Endometrial microvascular endothelial cells (primary cell): Measurements from ENCODE around the gene UNC79. TPM values are rescaled to one million over a fixed set of nuclear protein-coding genes. Genes with fewer than 3 reads are reported as not detected.

ENCODE experiments used
- in situ Hi-C: cut with HindIII; loops from 2 replicates; pipeline ENCODE4 v1.10.0; 2017; ENCODE audit warnings: low sequenced_read_pairs, low pct_unique_long_range_greater_than_20kb; ENCODE audit errors: inconsistent ontology term
- total RNA-seq: library from RNA; depleted of rRNA; stranded (reverse); fragments of >200 nt; gene quantifications from one replicate; pipeline ENCODE4 v1.2.3, GENCODE V29; 2015; ENCODE audit errors: inconsistent ontology term

The UNC79 gene
- total RNA-seq, 1 donor from 2014 or later = not detected

DNA sequence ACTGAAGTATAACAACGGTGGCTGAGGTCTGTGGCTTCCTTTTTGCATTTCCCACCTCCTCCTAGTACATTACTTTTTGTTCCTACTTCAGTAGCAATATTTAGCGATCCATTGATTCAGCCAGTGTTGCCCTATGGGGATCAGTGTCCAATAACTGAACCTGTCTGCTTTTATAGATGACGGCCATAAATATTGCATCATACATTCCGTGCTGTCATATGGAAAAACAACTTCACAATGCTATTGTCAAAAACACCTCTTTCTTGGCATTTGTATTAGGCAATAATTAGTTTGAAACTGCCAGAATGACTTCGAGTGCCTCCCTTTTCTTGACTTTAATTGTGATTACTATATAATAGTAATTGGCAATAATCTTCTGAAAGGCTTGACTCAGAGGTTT is 208.1 kb downstream of the UNC79 start:
- in situ Hi-C loops = no loop called here

DNA sequence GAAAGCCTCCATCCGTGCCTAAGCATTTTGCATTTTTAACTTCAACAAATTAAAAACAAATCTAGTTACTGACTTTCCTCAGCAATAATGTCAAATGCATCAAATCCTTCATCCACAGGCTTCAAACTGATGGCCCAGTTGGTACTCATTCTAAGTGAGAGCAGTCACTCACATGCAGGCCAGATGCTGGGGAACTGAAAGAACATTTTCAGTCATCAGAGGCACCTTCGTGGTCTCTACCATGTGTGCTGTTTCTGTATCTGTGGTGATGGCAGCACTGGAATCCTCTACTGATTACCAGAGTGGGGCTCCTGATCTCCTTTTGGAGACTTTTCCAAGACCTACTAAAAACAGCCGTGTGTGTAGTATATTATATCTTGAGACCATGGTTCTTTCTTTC is 212.4 kb downstream of the UNC79 start:
- in situ Hi-C loops = no loop called here

DNA sequence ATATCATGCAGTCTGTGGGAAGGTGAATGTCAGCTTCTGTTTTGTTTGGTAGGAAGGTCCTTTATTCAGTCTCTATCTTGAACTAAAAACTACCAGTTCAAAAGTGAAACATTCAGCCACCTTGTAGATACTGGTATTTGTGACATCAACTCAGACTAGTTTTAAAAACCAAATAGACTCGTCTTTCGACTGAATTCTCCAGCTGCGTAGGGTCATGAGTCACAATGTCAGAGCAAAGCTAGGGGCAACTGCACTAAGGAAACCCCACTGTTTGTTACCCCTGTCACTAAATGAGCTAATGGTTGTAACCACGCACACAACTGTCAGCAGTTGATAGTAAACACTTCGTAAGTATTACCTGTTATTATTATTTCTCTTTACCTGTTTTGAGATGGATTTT is 212.9 kb downstream of the UNC79 start:
- in situ Hi-C loops = no loop called here

DNA sequence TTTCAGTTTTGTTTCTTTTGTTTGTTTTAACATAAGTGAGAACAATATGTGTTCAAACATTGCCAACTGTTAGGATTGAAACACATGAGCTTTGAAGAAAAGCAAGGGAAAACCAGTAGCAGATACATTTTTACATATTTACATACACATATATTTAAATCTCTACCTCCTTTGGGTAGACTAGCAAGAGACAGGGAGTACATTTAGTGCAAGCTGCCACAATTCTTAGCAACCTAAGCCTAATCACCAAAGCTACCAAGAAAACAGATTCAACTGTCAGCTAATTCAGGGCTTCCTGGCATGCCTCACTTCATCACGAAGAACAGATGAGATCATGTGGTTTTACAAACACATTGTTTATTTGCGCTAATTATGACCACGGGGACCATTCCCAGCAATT is 214.5 kb downstream of the UNC79 start:
- in situ Hi-C loops = no loop called here

DNA sequence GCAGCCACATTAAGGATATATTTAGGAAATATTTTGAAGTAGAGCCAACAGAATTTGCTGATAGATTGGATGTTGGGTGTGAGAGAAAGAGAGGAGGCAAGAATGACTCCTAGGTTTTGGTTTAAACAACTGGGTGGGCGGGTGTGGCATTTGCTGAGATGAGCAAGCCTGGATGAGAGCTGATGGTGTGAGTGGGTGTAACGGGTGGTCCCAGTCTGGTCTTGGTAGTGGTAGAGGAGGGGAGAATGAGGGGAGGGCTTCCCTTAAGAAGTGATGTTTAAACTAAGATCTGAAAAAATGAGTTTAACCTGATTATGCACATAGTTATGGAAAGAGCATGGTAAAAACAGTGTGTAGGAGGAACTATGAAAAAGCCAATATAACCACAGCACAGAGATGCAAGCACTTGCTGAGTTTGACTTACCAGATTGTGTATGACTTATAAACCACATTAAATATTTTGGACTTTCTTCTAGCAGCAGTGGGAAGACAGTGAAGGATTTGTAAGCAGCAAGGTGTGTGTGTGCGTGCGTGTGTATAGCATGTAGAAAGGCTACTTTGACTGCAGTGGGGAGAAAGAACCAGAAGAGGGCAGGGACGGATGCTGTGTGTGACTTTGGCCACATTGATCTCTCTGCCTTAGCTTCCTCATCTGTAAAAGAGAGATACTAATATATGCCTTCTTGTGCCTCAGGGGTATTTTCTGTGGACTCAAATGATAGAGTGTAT is 217.9 kb downstream of the UNC79 start:
- in situ Hi-C loops = no loop called here

DNA sequence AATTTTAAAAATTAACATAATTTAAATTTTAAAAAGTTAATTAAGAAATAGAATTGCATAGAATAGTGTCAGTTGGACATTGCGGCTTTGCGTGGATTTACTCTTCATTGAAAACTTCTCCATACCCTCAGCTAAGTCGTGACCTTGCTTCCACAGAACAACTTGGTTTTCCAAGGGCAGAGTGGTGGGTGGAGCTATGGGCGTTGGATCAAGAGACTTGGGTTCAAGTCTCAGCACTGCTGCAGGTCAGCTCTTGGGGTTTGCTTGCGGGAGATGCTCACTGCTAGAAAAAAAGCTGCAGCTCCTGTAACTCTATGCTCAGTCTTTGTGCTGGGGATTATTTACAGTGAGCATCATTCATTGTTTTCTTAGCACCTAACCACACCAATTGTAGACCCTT is 223.9 kb downstream of the UNC79 start:
- in situ Hi-C loops = no loop called here

DNA sequence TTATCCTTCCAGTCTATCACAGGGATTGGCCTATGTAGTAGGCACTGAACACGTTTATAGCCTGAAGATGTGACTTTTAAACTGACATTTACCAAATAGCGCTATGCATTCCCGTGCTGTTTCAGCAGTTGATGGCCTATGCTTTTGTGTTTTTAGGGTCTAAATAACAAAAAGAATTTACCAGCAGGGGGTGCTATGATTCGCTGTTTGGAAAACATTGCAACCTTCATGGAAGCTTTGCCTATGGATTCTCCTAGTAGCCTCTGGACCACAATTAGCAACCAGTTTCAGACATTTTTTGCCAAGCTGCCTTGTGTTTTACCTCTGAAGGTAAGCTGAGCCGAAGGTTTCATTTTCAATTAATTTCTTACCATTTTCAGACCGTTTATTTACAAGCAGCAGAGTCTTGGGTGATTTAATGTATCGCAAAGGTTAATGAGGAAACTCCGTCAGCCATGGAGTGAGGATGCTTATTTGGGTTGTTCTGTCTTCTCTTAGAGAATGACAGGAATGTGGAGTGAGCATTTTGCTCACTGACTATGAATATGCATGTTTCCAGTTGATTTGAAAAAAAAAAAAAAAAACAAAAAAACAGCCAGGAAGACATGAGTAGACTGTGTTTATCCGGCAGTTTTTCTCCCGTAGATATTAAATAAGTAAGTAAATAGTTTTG is 224.5 kb downstream of the UNC79 start:
- in situ Hi-C loops = no loop called here

DNA sequence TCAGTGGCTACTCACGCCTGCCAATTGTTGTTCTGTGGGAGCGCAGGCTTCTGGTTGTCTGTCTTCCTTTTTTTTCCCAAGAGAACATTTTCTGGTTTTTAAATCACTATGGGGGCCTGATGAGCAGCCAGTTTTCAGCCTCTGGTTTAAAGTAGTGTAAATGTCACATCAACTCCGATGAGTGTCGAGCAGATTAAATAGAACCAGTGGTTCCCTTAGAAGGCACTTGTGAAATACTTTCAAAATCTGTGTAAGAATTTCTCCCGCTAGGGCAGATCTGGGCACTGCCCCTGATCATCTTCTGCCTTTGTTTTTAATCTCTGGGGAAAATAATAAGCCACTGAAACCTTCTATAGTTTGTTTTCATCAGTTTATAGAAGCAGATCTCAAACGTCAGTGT is 227.1 kb downstream of the UNC79 start:
- in situ Hi-C loops = no loop called here

DNA sequence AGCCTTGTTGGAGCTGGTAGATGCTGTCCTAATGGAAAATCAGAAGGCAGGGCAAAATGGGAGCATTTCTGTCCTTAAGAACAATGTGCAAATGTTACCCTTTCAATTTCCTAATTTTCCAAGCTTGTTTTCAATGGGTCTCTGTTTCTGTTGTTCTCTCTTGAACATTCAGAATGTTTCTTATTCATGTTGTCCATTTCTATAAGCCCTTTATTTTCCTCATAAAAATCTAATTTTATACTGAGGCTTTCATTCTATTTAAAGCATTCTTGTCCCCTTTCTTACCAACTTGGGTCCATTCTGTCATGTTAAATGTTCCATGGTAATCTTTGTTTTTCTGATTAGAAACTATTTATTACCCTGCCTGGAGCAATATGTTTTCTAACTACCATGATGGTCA is 232.6 kb downstream of the UNC79 start:
- in situ Hi-C loops = no loop called here

DNA sequence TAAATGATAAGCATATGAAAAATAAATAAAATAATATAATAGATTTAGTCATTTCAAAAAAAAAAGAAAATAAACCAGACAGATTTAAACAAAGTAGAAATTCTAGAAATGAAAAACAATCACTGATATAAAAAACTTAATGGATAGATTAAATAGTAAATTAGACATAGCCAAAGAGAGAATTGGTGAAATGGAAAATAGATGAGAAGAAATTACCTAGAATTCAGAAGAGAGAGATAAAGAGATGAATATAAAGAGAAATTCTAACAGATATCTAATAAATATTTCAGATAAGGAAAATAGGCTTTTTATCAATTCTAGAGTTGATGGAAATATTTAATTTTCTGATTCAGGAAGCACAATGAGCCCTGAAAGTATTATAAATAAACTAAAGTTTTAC is 234.4 kb downstream of the UNC79 start:
- in situ Hi-C loops = no loop called here

DNA sequence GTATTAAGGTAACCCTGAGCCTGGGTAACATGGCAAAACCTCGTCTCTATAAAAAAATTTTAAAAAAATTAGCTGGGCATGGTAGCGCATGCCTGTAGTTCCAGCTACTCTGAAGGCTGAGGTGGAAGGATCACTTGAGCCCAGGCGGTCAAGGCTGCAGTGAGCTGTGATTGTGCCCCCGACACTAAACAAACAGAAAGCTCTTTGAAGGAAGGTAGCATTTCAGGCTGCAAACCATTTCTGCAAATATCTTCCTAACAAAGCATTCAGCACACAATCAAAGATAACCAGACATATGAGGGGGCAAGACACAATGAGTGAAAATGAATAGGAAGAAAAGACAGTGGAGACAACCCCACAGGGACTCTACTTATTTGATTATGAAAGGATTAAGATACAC is 238.9 kb downstream of the UNC79 start:
- in situ Hi-C loops = no loop called here

DNA sequence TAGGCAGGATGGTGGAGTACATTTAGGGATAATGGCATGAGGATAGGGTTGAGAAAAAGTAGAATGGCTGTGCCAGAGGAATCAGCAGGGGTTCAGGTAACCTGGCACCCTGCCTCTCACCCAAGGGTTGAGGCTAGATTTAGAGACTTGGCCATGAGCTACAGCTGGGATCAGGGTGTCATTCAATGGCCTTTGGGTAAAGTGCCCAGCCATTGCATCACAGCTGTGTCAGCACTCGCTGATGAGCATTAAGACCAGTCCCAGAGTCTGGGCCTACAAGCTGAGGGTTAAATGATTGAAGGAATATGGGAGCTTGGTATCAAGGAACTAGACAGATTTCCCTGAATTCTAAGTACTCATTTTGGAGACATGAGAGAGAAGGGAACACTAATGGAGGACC is 243.6 kb downstream of the UNC79 start:
- in situ Hi-C loops = no loop called here

DNA sequence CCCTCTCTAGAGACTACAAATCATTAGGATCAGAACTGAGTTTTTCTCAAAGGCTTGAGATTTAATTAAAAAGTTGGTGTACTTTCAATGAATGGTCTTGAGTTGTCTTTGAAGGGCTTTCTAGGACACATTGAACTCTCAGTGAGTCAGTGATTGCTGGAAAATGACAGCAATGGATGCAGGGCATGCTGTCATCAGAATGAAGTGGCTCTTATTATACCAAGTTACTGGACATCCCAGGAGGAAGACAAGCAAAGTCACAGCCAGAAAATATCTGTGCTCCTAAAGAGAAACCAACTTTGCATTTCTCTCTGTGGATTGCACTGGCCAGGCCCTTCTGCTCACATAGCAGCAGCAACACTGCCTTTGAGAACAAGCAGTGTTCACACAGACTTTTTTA is 244.9 kb downstream of the UNC79 start:
- in situ Hi-C loops = no loop called here

DNA sequence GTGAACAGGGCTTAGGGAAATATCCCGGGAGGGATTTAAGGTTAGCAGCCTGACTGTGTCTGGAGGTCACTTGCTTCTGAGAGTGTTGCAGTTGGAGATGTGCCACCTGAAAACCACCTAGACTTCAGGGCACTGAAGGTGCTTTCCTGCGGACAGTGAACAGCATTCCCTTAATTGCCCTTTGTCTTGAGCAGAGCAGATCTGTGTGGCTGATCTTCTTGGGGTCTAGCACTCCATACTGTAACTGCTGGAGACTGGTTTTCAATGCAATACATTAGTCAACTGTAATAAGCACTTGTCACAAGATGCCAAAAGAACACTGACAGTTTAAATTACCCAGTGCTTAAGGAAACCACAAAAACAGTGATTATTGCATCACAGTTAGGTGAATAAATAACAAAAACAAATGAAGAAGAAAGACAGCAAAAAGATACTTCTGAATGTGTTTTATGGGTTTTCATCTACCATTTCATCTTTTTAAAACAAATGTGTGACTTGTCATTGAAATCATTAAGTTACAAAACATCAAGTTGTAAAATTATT is 245.7 kb downstream of the UNC79 start:
- in situ Hi-C loops = no loop called here

DNA sequence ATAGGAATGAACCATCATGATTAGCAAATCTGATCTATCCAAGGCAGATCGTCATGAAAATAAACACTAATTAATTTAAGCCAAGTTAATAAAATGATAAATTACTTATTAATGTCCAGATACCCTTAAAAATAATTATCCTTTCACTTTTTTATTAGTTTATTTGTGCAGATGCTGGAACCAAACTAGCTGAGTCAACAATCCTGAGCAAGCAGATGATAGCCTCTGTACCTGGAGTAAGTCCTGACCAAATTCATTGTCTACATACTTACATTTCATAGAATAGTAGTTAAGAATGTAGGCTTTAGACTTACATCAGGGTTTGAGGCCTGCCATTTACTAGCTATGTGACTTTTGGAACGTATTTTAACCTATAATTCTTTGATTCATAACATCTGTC is 251.7 kb downstream of the UNC79 start:
- in situ Hi-C loops = no loop called here

DNA sequence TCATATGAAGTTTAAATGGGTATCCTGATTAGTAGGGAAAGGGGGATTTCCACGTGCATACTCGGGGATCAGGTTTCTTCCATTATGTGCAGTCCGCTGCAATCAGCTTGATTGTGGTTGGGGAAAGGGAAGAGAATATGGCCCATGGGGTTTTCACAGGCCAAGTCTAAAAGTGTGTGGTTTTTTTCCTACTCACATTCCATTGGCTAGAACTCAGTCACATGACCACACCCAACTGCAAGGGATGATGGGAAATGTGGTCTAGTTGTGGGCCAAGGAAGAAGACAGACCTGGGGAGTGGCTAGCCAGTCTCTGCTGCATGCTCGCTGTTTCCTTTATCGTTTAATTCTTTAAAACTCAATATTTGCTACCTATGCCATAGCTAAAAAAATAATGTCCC is 252.5 kb downstream of the UNC79 start:
- in situ Hi-C loops = no loop called here

DNA sequence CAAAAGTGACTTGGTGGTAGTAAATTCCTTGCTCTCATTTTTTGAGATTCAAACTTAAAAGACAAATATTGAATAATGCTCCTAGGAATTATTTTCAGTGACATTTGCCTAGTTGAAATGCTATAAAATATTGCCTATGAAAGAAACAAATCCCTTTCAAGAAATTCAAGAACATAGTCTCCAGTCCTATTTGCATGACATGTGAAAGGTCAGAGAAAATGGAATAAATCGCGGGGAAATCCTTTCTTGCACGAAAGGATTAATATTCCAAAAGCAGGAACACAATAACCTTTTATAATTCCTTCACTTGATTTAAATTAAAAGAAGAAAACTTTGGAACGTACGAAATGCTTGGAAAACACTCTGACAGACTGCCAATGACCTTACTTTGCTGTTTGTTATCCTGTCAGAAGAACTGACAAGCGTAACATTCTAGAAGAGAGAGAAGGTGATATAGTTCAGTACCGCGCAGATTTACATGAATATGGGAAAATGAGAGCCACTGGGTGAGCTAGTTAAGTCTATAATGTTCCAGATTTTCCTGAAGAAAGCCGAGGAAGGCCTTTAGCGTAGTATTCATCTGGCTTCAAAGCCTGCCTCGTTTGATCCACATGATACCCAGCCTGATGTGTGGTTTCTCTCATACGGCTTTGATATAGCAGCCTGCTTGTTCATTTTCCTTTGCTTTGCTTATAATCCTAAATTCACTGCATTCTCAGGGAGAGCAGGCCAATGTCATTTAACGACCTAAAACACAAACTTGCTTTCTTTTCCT is 254.6 kb downstream of the UNC79 start:
- in situ Hi-C loops = no loop called here

DNA sequence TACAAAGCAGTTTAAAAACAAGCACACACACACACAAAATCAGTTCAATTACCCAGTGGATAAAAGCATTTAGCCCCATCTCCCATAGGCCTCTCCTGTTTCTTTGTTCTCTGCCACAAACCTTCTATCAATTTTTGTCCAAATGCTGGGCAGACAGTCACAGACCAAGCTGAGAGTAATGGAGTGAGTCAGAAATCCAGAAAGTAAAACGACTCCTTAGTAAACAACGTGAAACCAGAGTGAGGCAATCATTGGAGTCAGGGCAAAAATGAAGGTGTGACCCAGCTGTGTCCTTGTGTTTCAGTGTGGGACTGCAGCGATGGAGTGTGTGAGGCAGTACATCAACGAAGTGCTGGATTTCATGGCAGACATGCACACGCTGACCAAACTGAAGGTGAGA is 255.5 kb downstream of the UNC79 start:
- in situ Hi-C loops = no loop called here

DNA sequence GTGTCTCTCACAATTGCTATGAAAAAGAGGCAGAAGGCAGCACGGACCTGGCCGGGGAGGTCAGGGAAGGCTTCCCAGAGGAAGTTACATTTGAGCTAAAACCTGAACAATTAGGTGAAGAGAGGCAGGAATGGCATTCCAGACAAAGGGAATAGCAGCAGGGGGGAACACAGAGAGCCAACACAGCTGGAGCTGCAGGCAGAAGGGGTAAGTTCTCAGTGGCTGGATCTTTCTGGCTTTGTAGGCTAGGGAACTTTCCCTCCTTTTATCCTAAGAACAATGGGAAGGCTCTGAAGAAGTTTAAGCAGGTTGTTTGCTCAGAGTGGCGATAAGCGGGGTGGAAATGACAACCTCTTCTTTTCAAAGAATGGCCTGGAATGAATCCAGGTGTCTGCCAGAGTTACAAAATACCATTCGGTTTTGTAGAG is 257.5 kb downstream of the UNC79 start:
- in situ Hi-C loops = no loop called here

DNA sequence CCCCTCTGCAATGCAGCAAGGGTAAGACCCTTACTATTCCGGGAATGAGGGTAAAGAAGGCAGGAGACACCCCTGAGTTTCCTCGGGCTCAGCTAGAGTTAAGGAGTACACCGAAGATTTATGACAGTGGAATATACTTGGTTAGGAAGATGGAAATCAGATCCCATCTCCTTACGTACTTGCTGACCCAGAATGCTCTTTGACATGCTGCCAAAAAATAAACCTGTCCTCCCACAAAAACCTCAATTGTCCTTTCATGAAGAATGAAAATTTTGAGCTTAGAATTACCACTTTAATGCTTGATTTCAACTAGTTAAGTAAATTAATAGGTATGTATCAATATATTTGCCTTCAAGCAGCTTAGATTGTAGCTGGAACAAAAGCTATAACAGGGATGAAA is 258.1 kb downstream of the UNC79 start:
- in situ Hi-C loops = no loop called here
